Parathyroid adenoma (tissue), 2 donors: ENCODE results near the gene CLDN15.
A peak's percentile ranks its signal among the peaks of the same experiment; 100 is the strongest.

Experiments
- H2AFZ ChIP-seq: fragments of 300-600 bp; sonication (generic); one replicate; pipeline ENCODE4 v1.7.0; 2017; ENCODE audit warnings: antibody characterized with exemption, mild to moderate bottlenecking
- H3K27ac ChIP-seq: fragments of 300-600 bp; sonication (generic); one replicate; pipeline ENCODE4 v1.7.0; 2017
- H3K27me3 ChIP-seq: fragments of 300-600 bp; sonication (generic); one replicate; pipeline ENCODE4 v1.7.0; 2017; ENCODE audit warnings: low read length; ENCODE audit not compliant: control insufficient read depth, insufficient read depth
- H3K36me3 ChIP-seq: fragments of 300-600 bp; sonication (generic); one replicate; pipeline ENCODE4 v1.7.0; 2017; ENCODE audit warnings: low read length; ENCODE audit not compliant: control insufficient read depth, insufficient read depth
- H3K4me1 ChIP-seq: fragments of 300-600 bp; sonication (generic); one replicate; pipeline ENCODE4 v1.7.0; 2017; ENCODE audit warnings: control low read depth
- H3K4me2 ChIP-seq: fragments of 300-600 bp; sonication (generic); one replicate; pipeline ENCODE4 v1.7.0; 2017; ENCODE audit warnings: low read length
- H3K4me3 ChIP-seq: fragments of 300-600 bp; sonication (generic); one replicate; pipeline ENCODE4 v1.7.0; 2017; ENCODE audit warnings: low read depth, low read length
- H3K79me2 ChIP-seq: fragments of 300-600 bp; sonication (generic); one replicate; pipeline ENCODE4 v1.7.0; 2017; ENCODE audit warnings: control low read depth
- H3K9ac ChIP-seq: fragments of 300-600 bp; sonication (generic); one replicate; pipeline ENCODE4 v1.7.0; 2017; ENCODE audit warnings: mild to moderate bottlenecking
- H3K9me3 ChIP-seq: fragments of 300-600 bp; sonication (generic); one replicate; pipeline ENCODE4 v1.7.0; 2017; ENCODE audit warnings: low read length; ENCODE audit not compliant: control insufficient read depth
- TF ChIP-seq, protein P1 (sequence below): fragments of 300-600 bp; sonication (generic); IDR thresholded peaks from one replicate; pipeline ENCODE4 v1.7.0; 2017; ENCODE audit warnings: antibody characterized with exemption, mild to moderate bottlenecking
- donor health status: primary hyperparathyroidism.

The CLDN15 gene

DNA sequence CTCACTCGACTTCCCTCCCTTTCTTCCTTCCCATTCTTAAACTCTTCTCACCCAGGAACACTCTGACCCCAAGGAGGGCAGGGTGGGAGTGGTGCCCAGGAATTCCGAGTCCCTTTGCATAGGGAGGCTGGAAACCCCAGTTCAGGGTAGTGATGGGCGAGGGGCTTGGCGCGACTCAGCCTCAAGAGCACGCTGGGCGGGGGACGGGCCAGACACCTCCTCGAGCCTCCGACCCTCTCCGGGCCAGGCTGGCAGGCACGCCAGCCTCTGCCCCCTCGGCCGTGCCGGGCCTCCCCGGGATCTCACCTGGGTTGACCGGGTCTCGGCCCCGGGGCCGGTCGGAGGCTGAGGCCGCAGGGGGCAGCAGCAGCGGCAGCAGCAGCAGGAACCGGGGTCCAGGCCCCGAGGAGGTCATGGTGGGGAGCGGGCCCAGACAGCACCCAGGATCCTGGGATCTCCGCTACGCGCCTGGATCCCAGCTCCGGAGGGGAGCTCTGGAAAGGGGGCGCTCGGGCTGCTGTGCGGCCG lies 20.7 kb downstream of the CLDN15 start:
- no peaks in the 10 kb centered on the region for H3K9me3 ChIP-seq
- peak overlapping the region; percentile 99 for H3K4me2 ChIP-seq
- H3K4me3 ChIP-seq: peak overlapping the region; percentile 95
- no peak overlapping the region for H3K9ac ChIP-seq
- peak overlapping the region; percentile 91 for H2AFZ ChIP-seq
- TF ChIP-seq, protein P1, sequence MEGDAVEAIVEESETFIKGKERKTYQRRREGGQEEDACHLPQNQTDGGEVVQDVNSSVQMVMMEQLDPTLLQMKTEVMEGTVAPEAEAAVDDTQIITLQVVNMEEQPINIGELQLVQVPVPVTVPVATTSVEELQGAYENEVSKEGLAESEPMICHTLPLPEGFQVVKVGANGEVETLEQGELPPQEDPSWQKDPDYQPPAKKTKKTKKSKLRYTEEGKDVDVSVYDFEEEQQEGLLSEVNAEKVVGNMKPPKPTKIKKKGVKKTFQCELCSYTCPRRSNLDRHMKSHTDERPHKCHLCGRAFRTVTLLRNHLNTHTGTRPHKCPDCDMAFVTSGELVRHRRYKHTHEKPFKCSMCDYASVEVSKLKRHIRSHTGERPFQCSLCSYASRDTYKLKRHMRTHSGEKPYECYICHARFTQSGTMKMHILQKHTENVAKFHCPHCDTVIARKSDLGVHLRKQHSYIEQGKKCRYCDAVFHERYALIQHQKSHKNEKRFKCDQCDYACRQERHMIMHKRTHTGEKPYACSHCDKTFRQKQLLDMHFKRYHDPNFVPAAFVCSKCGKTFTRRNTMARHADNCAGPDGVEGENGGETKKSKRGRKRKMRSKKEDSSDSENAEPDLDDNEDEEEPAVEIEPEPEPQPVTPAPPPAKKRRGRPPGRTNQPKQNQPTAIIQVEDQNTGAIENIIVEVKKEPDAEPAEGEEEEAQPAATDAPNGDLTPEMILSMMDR: peak; percentile 20
- peak overlapping the region; percentile 94 for H3K27ac ChIP-seq
- H3K4me1 ChIP-seq: no peaks in the 10 kb centered on the region
- no peaks in the 10 kb centered on the region for H3K36me3 ChIP-seq
- no peaks in the 10 kb centered on the region for H3K27me3 ChIP-seq
- H3K79me2 ChIP-seq: peaks cover 32% of the 10 kb centered on the region

DNA sequence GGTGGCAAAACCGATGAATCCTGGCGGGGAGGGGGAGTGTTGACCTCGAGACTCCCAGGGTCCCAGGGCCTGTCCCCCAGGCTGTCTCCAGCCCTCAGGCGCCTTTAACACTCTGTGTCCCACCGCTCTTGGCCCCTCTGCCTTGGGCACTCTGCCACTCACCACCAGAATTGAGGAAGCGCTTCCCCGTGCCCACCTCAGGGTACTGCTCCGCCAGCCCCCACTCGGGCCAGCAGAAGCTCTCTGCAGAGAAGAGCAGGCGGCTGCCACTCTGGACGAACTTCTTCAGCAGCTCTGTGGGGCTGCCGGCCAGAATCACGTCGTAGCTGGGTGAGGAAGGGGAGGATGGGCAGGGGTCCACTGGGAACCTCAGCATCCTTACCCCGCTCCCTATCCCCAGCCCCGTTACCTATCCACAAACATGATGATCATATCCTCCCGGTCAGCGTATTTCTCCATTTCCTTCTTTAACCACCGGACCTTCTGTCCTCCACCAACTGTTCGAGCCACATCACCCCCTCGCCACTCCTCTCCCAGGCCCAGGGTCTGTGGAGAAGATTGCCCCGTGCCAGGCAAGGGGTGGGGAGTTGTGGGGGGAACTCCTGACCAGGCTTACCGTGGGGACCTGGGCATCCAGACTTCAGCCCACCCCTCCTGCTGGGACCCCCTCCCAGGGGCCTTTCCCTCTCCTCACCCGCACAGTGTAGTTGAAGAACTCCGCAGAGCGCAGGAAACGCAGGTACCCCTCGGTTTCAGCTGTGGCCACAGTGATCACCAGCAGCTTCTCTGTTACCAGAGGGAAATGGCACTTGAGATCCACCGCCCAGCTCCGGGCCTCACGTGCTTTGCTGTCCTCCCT lies 21.4 kb downstream of the CLDN15 start:
- TF ChIP-seq, protein P1: no peak
- Histone ChIP-seq H3K4me1 (no peaks in the 10 kb centered on the region), H3K27ac (no peak overlapping the region), H3K9me3 (no peaks in the 10 kb centered on the region), H3K9ac (no peak overlapping the region), H3K79me2 (peaks cover 27% of the 10 kb centered on the region), H3K4me2 (peak overlapping the region; percentile 99), H3K36me3 (no peaks in the 10 kb centered on the region), H2AFZ (peak overlapping the region; percentile 91), H3K4me3 (peak overlapping the region; percentile 95), H3K27me3 (no peaks in the 10 kb centered on the region)

DNA sequence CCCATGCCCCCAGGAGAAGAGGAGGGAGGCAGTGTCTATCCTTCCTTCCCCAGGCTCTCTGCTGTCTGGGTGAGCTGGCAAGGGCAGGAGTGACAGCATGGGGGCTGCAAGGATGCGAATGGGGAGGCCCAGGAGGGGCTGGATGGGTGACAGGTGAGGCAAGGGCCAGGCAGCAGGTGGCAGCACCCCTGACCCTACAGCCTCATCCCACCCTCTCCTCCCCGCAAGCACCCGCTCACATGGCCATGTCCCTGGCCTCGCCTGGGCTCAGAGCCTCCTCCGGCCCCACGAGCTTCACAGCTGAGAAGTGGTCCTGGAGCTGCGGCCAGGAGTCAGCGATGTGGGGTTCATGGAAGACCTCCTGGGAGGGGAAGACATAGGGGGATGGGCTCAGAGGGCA lies 25.6 kb downstream of the CLDN15 start:
- H3K4me3 ChIP-seq: no peak overlapping the region
- H3K27ac ChIP-seq: no peak overlapping the region
- H3K4me2 ChIP-seq: no peak overlapping the region
- H2AFZ ChIP-seq: no peak overlapping the region
- no peaks in the 10 kb centered on the region for H3K36me3 ChIP-seq
- no peaks in the 10 kb centered on the region for H3K4me1 ChIP-seq
- TF ChIP-seq, protein P1: no peak
- no peaks in the 10 kb centered on the region for H3K79me2 ChIP-seq
- H3K9me3 ChIP-seq: no peaks in the 10 kb centered on the region
- no peak overlapping the region for H3K9ac ChIP-seq
- no peaks in the 10 kb centered on the region for H3K27me3 ChIP-seq

DNA sequence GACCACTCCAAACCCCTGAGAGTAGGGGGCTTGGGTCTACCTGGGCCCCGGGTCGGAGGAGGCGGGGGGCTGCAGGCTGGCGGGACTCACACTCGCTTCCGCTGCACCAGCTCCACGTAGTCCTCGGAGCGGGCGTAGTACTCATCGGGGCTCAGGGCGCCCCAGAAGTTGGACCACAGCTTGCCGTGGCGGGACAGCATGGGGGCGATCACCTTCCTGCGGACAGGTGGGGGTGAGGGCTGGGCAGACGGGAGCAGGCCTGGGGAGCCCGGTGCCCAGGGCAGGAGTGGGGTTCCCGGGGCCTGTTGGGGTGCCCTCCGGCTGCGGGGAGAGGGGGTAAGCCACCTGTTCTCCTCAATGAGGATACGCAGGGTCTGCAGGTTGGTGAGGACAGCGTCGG lies 26.1 kb downstream of the CLDN15 start:
- no peak overlapping the region for H2AFZ ChIP-seq
- no peaks in the 10 kb centered on the region for H3K36me3 ChIP-seq
- no peak overlapping the region for H3K4me2 ChIP-seq

More for the DNA sequence above, 26.1 kb downstream of the CLDN15 start:
- TF ChIP-seq, protein P1: no peak
- no peaks in the 10 kb centered on the region for H3K9me3 ChIP-seq
- no peaks in the 10 kb centered on the region for H3K79me2 ChIP-seq
- no peaks in the 10 kb centered on the region for H3K4me1 ChIP-seq
- H3K4me3 ChIP-seq: no peak overlapping the region
- H3K9ac ChIP-seq: no peak overlapping the region
- H3K27ac ChIP-seq: no peak overlapping the region
- H3K27me3 ChIP-seq: no peaks in the 10 kb centered on the region
